Retina (tissue), 1 donor: Measurements from ENCODE around the gene LHX4.
A peak's percentile ranks its signal among the peaks of the same experiment; 100 is the strongest.
"Not testable (repeated sequence)": the region's sequence is repeated elsewhere in the genome, so short reads cannot be mapped to it uniquely, and the experiment has no call there.

Source experiments
- DNase-seq: peaks from one replicate; pipeline ENCODE4 v3.0.0-alpha.2; 2016

The LHX4 gene

DNA sequence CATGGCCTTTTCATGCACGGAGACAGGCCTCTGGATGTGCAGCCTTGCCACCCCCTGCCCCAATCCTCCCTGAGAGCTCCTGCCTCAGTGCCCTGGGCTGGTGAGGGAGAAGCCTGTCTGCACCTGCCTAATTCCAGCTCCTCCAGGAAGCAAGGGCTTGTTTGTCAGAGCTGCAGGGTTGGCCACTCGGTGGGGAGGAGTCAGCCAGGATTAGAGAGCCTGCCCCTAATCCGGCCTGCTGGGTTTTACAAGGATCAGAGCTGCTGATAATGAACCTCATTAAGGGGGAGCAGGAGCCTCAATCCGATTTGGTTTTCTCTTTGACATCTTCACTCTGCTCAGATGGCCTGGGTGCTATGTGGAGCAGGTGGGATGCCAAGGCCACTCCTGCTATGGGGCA is 31.9 kb upstream of the LHX4 start:
- DNase-seq: peak; percentile 45

DNA sequence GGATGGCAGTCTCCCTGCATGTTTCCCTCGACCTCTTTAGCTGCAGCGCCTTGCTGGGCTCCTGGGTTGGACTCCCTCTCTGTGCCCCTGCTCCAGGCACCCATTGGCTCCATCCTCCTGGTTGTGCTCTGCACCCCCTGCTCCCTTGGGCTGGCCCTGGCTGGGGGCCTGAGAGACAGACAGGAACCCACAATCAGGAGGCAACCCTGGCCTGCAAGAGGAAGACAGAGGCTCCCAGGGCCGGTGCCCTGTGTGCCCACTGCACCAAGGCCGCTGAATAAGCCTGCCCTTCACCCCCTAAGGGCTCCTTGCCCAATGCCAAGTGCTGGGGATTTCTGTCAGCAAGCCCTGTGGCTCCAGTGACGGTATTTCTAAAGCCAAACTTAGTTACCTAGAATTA is 31.5 kb upstream of the LHX4 start:
- DNase-seq: no peak

DNA sequence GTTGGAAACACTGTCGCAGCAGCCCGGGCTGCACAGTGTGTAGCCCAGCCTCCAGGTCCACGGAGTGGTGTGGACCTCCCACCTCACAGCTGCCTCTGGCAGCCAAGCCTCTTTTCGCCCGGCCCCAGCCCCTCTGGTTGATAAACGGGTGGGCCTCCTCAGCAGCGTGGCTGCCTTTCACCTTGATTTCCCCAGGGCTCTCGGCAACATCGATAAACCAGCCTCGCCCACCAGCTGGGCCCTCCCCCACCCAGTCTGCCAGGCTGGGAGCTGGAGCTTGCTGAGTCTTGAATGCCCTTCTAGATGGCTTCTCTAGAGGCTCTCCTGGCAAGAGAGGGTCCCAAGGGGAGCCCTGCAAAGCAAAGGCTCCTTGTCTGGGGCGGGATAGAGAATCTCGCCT is 31.0 kb upstream of the LHX4 start:
- no peak for DNase-seq

DNA sequence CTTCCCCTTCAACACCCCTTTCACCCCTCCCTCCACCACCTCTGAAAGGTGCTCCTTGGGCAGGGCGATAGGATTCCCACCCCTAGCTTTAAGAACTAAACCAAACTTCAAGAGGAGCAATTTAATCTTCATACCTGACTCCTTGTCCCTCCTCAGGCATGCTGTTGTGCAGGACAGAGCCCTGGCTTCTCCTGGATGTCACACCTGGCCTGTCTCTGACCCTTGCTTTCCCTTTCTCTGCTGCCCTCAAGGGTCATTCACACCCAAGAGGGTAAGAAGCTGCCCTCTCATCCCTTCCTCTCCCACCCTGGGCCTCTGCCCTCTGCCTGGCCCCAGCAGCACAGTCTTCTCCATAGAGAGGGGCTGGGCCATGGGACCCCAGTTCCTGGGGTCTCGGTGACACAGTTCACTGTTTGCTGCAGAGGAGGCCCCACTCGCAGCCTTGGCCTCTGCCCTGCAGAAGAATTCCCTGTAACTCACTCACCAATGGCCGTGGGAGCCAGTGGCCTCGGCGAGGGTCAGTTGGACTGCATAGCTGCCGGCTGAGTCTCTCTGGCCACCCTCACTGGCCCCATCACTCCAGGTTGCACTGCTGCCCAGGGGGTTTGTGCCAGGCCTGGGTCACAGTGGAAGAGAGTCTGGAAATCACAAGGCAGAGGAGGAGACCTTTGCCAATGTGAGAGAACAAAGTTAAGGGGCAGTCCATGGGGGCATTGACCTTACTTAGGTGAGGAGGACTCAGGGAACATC is 28.4 kb upstream of the LHX4 start:
- DNase-seq: no peak

DNA sequence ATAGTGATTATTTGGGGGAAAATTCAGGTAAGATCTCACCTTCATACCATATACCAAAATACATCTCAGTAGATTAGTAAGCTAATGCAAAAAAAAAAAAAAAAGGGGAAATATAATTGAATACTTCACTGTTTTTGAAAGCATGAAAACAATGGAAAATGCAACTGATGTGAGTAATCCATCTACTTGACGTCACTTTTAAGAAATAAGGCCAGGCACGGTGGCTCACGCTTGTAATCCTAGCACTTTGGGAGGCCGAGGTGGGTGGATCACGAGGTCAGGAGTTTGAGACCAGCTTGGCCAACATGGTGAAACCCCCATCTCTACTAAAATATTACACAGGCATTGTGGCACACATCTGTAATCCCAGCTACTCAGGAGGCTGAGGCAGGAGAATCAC is 27.5 kb upstream of the LHX4 start:
- not testable (repeated sequence) for DNase-seq

DNA sequence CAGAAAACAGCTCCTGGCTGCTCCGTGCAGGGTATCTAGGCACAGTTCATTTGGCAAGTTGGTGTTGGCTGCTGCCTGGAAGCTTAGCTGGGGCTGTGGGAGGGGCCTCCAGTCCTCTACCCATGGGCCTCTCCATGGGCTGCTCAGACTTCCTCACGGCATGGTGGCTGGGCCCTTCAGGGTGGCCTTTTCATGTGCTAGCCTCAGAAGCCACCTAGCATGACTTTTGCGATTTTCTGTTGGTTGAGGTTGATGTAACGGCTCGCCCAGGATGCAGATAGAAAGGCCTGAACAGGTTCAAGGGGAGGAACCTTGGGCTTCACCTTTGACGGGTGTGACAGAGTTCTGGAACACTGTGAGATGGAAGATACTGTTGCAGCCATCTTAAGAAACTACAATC is 25.8 kb upstream of the LHX4 start:
- DNase-seq: no peak

DNA sequence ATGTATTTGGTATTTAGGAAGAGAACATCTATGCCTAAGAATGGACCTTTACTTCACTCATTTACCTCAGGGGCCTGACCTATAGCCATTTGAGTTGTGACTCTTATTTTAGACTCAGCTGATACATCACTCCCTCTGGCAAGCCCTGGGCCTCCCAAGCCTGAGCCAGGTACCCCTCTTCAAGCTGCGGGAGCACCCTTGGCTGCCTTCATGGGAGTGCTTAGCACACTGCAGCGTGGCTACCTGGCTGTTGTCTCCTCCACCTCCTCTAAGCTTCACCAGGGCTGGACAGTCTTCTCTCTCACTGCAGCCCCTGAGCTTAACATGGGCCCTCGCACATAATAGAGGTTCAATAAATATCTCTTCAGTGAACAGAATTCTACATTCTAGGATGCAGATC is 23.5 kb upstream of the LHX4 start:
- no peak for DNase-seq

DNA sequence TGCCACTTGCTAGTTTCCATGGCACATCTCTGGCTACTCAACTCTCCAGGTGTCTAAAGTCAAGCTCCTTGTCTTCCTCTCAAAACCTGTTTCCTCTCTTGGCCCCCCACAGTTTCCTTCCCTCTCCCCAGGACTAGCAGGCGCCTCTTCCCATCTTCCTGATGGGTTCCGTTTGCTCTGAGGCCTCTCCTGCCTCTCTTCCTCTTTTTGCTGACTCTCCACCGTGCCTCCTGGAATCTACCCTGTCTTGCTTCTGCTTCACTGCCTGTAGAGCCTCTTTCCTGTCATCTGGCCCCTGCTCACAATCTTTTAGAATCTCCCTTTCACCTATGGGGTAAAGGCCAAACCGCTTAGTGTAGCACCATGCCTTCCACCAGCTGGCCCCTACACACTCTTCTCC is 21.8 kb upstream of the LHX4 start:
- no peak for DNase-seq

DNA sequence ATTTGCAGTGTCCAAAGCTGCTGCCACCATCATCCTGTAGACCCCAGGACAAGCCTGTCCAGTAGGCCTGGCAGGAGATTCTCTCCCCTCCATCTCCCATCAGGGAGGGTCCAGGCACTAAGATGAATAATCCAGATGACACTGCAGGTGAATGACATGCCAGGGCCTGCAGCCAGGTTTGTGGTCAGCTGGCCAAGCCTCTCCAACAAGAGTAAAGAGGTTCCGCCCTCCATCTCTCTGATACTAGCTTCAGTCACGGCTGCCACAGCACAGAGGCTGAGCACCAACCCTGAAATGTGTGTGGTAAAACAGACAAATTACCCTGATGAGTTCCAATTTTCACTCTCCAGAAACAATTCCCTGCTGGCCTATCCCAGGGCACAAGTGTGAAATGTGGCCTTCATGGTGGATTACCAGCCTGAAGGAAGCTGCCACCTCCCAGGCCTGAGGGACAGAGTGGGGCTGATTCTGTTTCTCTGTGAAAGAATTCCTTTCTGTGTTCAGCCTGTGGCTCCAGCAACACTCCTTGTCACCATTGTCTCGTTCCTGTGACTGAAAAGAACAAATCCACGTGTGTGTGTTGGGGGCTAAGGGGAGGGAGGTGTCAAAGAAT is 19.9 kb upstream of the LHX4 start:
- no peak for DNase-seq

DNA sequence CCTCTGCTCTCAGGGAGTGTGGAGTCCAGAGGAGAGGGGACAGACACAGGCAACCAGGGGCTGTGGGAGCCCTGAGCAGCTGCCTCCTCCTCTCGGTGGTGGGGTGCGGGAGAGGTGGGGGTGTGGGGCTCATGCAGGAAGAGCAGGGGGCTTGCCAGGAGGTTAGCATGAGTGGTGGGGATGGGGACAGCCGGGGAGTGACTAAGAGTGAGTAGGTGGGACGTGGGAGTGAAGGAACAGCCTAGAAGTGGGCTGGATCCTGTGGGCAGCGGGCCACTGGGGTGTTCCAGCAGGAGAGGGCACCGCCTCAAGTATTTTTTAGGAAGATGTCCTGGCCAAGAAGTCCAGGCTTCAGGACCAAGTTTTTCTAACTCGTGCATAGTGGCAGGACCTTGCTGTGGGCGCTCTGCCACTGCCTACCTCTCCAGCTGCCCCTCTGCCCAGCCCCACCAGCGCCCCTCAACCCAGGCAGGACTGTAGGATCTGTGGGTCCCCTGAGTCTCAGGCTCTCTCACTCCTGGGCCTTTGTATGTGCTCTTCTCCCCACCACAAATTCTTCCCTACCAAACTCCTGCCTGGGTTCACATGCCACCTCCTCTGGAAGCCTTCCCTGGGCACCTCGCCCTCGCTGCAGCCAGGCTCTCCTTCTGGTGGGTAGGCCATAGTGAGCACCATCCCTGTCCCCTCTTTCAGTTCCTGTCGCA is 18.8 kb upstream of the LHX4 start:
- DNase-seq: no peak

DNA sequence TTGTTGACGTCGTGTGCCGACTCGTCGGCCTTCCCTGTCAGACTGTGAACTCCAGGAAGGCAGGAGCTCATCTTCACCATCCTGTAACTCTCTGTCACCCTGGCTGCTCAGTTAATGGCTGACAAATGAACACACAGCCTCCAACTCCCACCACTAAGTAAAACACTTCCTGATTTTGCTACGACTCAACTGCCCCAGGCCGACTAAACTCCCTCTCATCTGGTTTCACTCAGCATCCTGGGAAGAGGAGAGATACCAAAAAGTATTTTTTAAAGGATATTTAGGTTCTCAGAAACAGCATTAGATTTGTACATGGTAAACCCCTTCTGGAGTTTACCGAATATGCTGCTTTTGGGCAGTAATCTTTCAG is 18.2 kb upstream of the LHX4 start:
- no peak for DNase-seq

DNA sequence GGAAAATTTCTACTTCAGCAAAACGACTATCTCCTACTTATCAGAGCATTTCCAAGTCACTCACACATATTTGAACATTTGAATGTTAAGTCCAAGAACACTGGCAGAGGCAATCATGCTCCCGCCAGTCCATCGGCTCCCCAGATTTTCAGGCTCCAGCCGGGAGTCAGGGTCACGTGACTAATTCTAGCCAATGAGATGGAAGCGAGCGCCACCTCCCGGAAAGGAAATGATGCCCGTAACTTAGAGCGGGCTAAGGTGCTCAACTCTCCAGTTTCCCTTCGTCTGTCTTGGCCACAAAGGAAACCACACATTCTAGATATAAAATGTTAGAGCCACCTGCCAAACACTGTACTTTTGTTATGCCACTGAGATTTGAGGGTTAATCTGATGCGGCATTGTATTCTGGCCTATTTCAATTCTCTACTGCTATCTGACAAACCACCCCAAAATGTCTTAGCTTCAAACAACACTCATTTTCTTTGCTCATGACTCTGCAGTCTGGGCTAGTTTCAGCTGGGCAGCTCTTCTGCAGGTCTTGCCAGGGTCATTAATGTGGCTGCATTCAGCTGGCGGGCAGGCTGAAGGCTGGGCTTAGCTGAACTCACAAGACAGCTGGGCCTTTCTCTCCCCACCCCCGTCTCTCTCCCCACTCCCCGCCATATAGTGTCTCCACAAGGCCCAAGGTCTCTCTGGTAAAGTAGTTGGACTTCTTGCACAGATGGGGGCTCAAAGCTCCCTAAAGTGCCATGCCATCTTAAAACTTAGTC is 16.5 kb upstream of the LHX4 start:
- no peak for DNase-seq

DNA sequence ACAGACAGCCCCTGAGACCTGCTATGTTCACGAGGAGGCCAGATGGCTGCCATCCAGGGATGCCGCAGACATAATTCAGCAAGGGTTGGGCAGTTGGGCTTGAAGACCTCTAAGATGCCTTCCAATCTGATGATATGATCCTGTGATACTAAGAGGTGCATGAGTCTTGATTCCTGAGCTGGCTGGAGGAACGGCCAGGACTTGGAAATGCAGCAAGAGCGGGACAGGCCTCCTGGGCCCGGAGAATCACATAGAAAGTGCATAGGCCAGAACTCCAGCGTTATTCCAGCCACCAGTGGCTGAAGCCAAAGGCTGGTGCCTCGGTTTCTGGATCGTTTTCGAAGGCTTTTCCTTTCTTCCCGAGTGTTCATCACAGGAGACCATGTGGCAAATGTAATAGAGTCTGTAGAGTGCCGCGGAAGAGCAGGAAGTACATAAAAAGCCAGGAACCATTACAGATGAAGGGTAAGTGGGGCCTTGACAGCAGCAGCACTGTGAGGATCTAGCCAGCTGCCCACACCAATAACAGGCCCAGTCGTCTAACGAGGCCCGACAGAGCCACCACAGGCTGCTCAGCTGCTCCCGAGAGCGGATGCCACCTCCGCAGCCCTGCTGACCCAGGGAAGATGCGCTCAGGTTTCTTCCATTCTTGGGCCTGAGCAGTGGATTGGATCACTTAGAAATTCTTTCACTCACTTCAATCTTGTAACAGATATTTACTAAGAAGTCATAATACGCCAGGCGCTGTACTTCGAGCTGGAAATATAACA is 14.0 kb upstream of the LHX4 start:
- DNase-seq: no peak

DNA sequence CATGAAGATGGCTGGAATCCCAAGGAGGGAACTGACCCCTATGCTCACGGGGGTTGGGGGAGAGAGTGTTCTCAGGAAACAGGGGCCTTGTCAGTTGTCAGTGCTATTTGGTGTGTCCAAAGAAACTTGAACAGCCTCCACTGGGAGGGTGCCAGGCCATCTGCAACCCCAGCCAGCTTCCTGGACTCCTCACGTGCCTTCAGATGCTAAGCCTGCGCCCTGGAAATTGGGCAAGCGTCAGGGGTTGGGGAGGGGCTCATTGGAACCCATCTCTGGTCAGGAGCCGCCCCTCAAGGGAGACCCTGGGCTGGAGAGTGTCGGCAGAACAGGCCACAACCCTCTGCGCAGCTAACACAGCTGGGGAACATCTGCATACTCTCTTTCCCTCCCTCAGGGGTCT is 13.1 kb upstream of the LHX4 start:
- DNase-seq: no peak

DNA sequence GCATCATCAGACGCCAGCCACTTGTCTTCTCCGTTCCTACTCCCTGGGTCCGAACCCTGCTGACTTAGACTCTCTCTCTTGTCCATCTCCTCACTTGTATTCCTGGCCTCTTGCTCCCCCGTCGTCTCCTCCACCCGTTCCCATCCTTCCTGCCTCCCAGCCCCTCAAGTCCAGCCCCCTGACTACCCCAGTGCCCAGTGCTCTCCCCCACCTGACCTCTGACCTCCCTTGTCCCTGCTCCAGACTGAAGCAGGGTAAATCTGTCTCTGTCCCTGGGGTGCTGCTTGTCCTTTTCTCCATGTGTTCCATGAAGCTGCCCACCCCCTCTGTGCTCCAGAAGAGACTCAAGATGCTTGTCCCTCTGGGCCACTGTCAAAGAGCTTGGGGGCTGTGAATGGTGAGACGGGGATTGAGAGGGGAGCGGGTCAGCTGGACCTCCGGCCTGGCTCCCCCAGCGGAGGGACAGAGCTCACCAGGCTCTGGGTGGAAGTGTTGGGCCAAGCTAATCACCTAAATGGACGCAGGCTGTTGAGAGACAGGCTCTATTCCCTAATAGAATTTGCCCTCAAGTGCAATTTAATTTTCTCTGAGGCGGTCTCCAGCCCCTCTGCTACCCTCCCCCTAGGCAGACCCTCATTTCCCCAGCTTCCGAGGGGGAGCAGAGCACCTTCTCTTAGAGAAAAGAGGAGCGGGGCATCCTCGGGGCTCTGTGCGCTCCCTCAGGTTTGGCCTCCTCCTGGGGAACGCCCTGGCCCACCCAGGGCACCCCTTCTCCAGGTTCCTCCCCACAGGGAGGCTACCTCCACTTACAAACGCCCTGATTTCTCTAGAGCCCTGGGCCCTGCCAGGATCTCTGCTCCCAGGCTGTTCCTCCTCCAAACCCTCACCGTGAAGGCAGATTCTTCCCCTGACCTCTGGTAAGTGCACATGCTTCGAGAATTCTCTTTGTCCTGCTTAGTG is 11.0 kb upstream of the LHX4 start:
- no peak for DNase-seq

DNA sequence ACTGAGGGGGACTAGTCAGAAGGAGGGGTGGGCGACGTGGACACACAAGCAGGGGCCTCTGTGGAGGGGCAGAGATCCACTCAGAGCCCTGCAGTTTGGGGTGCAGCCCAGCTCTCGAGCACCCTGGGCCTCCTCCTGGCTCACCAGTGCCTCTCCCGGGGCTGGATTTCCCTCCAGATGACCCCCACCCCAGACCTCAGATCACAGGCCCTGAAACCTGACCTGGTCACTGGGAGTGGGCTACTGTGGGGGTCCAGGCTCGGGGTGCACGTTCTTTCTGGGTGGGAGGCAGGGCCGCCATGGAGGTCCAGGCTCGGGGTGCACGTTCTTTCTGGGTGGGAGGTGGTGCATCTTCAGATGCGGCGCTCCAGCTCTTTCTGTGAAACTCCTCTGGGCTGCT is 10.3 kb upstream of the LHX4 start:
- DNase-seq: no peak

DNA sequence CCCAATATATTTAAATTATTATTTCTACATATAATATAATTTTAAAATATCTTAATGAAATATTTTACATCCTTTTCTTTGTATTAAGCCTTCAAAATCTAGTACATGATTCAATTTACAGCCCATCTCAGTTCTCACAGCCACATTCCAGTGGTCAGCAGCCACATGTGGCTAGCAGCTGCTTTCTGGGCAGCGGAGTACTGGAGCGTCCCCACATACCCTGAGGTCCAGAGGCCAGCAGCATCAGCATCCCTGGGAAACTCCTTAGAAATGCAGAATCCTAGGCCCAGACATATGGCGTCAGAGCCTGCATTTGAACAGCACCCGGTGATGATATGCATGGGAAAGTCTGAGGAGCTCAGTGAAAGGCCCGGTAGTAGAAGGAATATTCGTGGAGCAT is 8.6 kb upstream of the LHX4 start:
- DNase-seq: no peak

DNA sequence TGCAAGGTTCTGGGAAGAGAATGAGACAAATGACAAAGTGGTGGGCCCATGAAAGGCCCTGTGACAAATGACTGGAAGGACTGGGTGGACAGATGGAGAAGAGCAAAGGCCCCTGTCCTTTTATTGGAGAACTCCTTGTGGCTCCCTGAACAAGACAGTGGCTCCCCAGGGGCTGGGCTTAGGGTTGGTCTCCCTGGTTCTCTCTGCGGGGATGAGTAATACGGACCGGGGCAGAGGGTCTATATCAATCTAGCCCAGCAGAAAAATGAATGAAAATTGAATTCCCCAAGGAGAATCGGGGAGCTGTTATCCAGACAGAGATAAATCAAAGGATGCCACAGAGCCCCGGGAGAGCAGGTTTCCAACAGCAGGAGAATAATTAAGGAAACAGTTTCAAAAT is 5.2 kb upstream of the LHX4 start:
- no peak for DNase-seq

DNA sequence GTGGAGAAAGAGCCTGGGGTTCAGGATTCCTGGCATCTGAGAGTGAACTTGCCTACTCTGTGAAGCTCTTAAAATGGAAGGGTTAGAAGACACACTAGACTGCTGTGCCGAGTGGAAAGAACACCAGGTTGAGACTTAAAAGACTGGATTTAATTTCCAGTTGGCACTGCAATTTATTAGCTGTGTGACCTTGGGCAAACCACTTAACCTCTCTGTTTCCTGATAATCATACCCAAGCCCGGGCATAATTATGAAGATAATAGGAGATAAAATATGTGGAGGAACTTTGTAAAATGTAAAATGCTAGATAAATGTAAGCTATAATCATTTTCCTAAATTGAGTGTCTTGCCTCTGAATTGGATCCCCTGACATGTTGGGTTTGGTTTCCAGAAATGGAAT is 4.7 kb upstream of the LHX4 start:
- DNase-seq: no peak

DNA sequence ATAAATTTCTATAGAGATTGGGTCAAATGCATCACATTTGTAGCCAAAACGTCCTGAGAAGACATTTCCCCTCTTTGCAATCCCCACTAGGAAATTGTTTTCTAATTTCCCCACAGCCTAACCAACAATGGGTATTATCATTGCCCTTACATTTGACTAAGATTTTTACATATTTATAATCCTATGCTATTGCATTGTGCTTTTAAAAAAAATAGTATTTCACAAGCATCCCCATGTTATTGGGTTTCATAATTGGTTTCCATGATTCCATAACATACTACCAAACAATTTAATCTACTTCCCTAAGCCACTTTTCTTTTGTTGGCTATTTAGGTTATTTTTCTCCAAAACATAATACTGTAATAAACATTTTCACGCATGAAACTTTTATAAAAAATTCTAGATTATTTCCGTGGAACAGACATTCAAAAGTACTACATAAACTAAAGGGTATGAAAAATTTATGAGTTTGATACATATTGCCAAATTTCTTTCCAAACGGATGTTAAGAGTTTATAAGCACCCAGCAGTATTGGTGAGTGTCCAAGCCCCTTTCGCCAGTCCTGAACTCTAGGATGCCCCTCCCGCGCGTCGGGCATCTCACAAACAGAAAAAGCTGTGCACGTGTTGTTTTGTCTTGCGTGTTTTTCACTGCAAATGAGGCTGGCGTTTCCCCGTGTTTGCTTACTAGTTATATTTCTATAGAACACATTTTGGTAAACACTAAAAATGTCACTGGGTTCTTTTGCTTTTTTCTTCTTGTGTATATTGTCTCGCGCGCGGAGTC is 2.0 kb upstream of the LHX4 start:
- no peak for DNase-seq
